OCI-LY3 (cell line): Measurements from ENCODE around the gene MZT1.

ENCODE experiments used
- H2AFZ ChIP-seq: fragments of 200-600, 300-600 bp; shearing (Covaris generic); 2 replicates; pipeline ENCODE4 v1.6.0; 2014; ENCODE audit warnings: antibody characterized with exemption, low read depth, low read length
- H3K27ac ChIP-seq: fragments of 200-600, 300-600 bp; sonication (generic); 2 replicates; pipeline ENCODE4 v1.5.1; 2014; ENCODE audit warnings: mild to moderate bottlenecking, low read length, moderate library complexity, mixed read lengths
- H3K27me3 ChIP-seq: fragments of 200-600, 300-600 bp; sonication (generic); 2 replicates; pipeline ENCODE4 v1.6.1; 2014; ENCODE audit warnings: low read depth, low read length, mixed read lengths
- H3K36me3 ChIP-seq: fragments of 200-600, 300-600 bp; sonication (generic); replicated peaks from 2 replicates; pipeline ENCODE3; 2014; ENCODE audit warnings: low read depth, low read length, mixed read lengths
- H3K4me1 ChIP-seq: fragments of 300-600, 200-600 bp; sonication (generic); 2 replicates; pipeline ENCODE4 v1.6.1; 2014; ENCODE audit warnings: low read length, mixed read lengths
- H3K4me2 ChIP-seq: fragments of 200-600, 300-600 bp; sonication (generic); 2 replicates; pipeline ENCODE4 v1.6.1; 2014; ENCODE audit warnings: low read length, mixed read lengths
- H3K4me3 ChIP-seq: fragments of 300-600, 200-600 bp; sonication (generic); 2 replicates; pipeline ENCODE4 v1.5.1; 2014; ENCODE audit warnings: antibody characterized with exemption, mild to moderate bottlenecking, low read length, moderate library complexity
- H3K79me2 ChIP-seq: fragments of 300-600, 200-600 bp; shearing (Covaris generic); 2 replicates; pipeline ENCODE4 v1.6.1; 2014; ENCODE audit warnings: mild to moderate bottlenecking, low read length, mixed read lengths
- H3K9ac ChIP-seq: fragments of 300-600, 200-600 bp; shearing (Covaris generic); 2 replicates; pipeline ENCODE4 v1.6.0; 2014; ENCODE audit warnings: mild to moderate bottlenecking, low read length, moderate library complexity
- H3K9me3 ChIP-seq: fragments of 200-600, 300-600 bp; shearing (Covaris generic); 2 replicates; pipeline ENCODE4 v1.6.1; 2014; ENCODE audit warnings: low read length, mixed read lengths; ENCODE audit not compliant: insufficient read depth
- H4K20me1 ChIP-seq: fragments of 200-600, 300-600 bp; sonication (generic); 2 replicates; pipeline ENCODE4 v1.6.1; 2016; ENCODE audit warnings: low read length, mixed read lengths; ENCODE audit not compliant: insufficient read depth
- CTCF ChIP-seq: fragments of 200-600, 300-600 bp; sonication (generic); IDR thresholded peaks from 2 replicates; pipeline ENCODE4 v1.5.1; 2014; ENCODE audit warnings: antibody characterized with exemption, low read length, low read depth
- EZH2phosphoT487 ChIP-seq: fragments of 200-600 bp; shearing (Covaris generic); IDR thresholded peaks from 2 replicates; pipeline ENCODE4 v1.6.1; 2018; ENCODE audit warnings: antibody characterized with exemption, mixed run types, low read depth

MZT1 gene

GRCh38 chr13:72693832-72694231 lies 33.6 kb downstream of the MZT1 start:
- Histone ChIP-seq H2AFZ (no peak overlapping the region), H3K36me3 (no peaks in the 10 kb centered on the region), H3K4me1 (no peaks in the 10 kb centered on the region), H3K4me3 (no peak overlapping the region), H3K79me2 (no peaks in the 10 kb centered on the region), H3K9me3 (no peaks in the 10 kb centered on the region; the same call in 1 of the 2 replicates), H3K27me3 (no peaks in the 10 kb centered on the region), H3K27ac (no peak overlapping the region), H3K4me2 (no peak overlapping the region), H4K20me1 (no peaks in the 10 kb centered on the region), H3K9ac (no peak overlapping the region)
- TF ChIP-seq EZH2phosphoT487 (no peak), CTCF (no peak)

GRCh38 chr13:72692884-72693514 lies 34.4 kb downstream of the MZT1 start:
- no peaks in the 10 kb centered on the region for H3K36me3 ChIP-seq
- no peaks in the 10 kb centered on the region for H3K79me2 ChIP-seq
- H3K9me3 ChIP-seq: no peaks in the 10 kb centered on the region; the same call in 1 of the 2 replicates
- H2AFZ ChIP-seq: no peak overlapping the region
- H3K4me2 ChIP-seq: no peak overlapping the region
- no peaks in the 10 kb centered on the region for H3K27me3 ChIP-seq
- no peak overlapping the region for H3K4me3 ChIP-seq
- TF ChIP-seq EZH2phosphoT487: no peak
- no peak for TF ChIP-seq CTCF
- no peaks in the 10 kb centered on the region for H3K4me1 ChIP-seq
- H3K27ac ChIP-seq: no peak overlapping the region
- no peak overlapping the region for H3K9ac ChIP-seq
- no peaks in the 10 kb centered on the region for H4K20me1 ChIP-seq

GRCh38 chr13:72689181-72689696 lies 38.2 kb downstream of the MZT1 start:
- Histone ChIP-seq H3K9ac (no peak overlapping the region), H3K4me1 (peaks cover 10% of the 10 kb centered on the region), H3K4me2 (no peak overlapping the region), H3K36me3 (no peaks in the 10 kb centered on the region), H3K27me3 (no peaks in the 10 kb centered on the region), H3K9me3 (peaks cover 6% of the 10 kb centered on the region; the same call in 1 of the 2 replicates), H3K27ac (no peak overlapping the region), H3K79me2 (no peaks in the 10 kb centered on the region), H3K4me3 (no peak overlapping the region), H4K20me1 (no peaks in the 10 kb centered on the region), H2AFZ (no peak overlapping the region)
- TF ChIP-seq EZH2phosphoT487: no peak
- TF ChIP-seq CTCF: no peak

- 0 out of 2 replicates have a peak, but pooled peaks cover 6% of the 10 kb centered on the region for H3K9me3 ChIP-seq
- no peaks in the 10 kb centered on the region for H3K79me2 ChIP-seq
- H3K4me3 ChIP-seq: no peak overlapping the region
- no peak overlapping the region for H3K9ac ChIP-seq
- peaks cover 10% of the 10 kb centered on the region for H3K4me1 ChIP-seq
- no peak overlapping the region for H3K27ac ChIP-seq
- no peaks in the 10 kb centered on the region for H3K36me3 ChIP-seq
- H3K27me3 ChIP-seq: no peaks in the 10 kb centered on the region
- no peak overlapping the region for H2AFZ ChIP-seq
- TF ChIP-seq CTCF (no peak), EZH2phosphoT487 (no peak)
- no peak overlapping the region for H3K4me2 ChIP-seq
- H4K20me1 ChIP-seq: no peaks in the 10 kb centered on the region
These were observed 40.7 kb downstream of the MZT1 start for GRCh38 chr13:72686766-72687165.
